Fibroblast of mammary gland (primary cell): ENCODE results near the gene KLHL29.

Experiments
- DNase-seq: peaks from one replicate; pipeline ENCODE4 v3.0.0-alpha.2; 2010; ENCODE audit warnings: low read depth
- H3K4me3 ChIP-seq: 2 replicates; pipeline ENCODE4 v1.5.1; 2011; ENCODE audit warnings: low read depth, mild to moderate bottlenecking, low read length, moderate library complexity; ENCODE audit not compliant: control insufficient read depth
- CTCF ChIP-seq: conservative IDR thresholded peaks from 2 replicates; pipeline ENCODE4 v1.5.1; 2011; ENCODE audit warnings: low read depth, low read length, inconsistent platforms; ENCODE audit not compliant: control insufficient read depth, insufficient read depth

The KLHL29 gene

GRCh38 chr2:23516520-23517256, 131.7 kb downstream of the KLHL29 start:
- H3K4me3 ChIP-seq: no peak overlapping the region
- TF ChIP-seq CTCF: no peak
- no peak for DNase-seq

DNA sequence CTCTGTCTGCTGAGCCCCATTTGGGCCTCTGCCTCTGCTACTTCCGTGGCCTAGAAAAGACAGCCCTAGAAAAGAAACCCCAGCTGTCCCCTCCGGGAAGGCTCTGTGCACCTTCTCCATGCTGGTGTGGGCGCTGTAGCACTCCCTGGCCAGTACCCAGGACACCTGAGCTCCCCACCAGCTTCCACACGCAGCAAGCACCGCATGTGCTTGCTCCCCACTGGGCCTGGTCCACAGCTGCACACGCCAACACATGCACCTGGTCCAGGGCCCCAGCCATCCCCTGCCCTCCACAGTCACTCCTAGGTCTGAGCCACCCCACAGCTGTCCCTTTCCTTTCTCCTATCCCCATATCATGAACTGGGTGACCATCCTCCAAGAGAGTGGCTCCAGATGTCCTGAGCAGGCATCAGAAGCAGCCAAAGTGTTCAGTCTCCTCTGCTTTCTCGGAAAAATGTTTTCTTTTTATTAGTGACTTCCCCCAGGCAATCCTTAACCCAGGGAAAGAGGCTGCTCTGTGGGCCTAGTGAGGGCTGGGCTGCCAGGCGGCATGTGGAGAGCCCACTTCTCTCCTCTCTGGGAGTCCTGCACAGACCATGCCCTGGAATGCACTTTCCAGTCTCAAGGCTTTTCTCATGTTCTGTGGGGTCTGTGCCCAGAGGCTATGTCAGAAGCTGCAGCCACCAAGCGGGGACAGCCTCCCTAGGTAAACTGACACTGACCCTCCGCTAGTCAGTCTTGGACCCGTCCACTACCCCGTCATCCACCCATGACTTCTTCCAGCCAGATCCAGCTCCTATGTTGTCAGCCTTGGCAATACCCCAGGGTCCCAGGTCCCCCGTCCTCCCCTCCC, 133.7 kb downstream of the KLHL29 start:
- DNase-seq: no peak
- no peak for TF ChIP-seq CTCF
- H3K4me3 ChIP-seq: no peak overlapping the region

- DNase-seq: no peak
- H3K4me3 ChIP-seq: no peak overlapping the region
- TF ChIP-seq CTCF: no peak
Observed at GRCh38 chr2:23519334-23519651, 134.3 kb downstream of the KLHL29 start.

- no peak for DNase-seq
- no peak overlapping the region for H3K4me3 ChIP-seq
- TF ChIP-seq CTCF: no peak
Observed at GRCh38 chr2:23520256-23520655, 135.3 kb downstream of the KLHL29 start.

DNA sequence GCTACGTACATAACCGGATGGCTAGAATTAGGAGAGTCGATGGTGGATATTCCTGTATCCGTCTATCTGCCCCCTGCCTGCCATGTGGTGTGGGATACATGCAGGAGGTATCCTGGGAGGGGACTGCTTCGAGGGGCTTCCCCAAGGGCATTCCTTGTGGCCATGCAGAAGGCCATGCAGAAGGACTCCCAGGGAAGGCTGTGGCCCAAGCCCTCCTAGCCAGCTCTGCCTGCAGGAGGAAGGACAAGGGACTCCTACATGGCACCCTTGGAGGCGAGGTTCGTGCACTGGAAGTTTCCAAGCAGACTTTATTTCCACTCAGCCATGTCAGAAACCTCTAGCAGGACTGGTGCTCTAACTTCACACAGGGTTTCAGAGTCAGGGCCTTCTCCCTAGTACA, 136.1 kb downstream of the KLHL29 start:
- TF ChIP-seq CTCF: no peak
- no peak overlapping the region for H3K4me3 ChIP-seq

DNA sequence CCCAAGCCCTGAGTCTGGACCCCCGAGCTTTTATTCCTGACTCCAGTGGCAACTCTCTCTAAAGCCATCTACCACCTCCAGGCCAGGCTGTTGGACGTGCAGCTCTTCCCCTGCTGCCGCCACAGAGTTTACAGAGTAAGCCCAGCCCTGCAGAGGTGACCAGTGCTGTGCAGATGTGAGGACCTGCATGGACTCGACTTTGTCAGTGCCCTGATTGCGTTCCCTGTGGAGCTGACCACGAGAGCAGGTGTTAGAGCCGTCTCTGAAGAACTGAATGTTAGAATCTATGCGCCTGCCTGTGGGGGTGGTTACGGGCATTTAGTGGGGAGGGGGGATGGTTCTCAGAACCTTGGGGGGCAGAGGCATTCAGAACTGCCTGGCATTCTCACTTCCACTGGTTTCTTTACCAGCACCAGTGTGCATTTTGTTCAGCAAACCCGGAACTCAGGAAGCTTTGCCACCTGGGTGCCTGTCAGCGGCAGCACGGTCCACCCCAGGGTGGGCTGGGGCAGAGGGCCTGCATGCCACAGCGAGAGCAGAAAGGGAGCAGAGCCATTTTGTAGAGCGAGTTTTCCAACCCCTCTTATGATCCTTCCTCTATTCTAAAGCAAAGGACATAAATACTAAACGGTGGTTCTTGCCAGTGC, 137.9 kb downstream of the KLHL29 start:
- TF ChIP-seq CTCF: no peak
- DNase-seq: no peak
- no peak overlapping the region for H3K4me3 ChIP-seq

More for the DNA sequence above, 136.1 kb downstream of the KLHL29 start:
- DNase-seq: no peak
